HEK293 (cell line): ENCODE results near the gene UCKL1.

Source experiments
- CTCF ChIP-seq: fragments of 450-650 bp; formaldehyde crosslinking; IDR thresholded peaks from 2 replicates; pipeline ENCODE4 v1.5.1; 2016; ENCODE audit warnings: missing biosample characterization, missing genetic modification characterization
- TSHZ1 ChIP-seq: fragments of 450-650 bp; formaldehyde crosslinking; IDR thresholded peaks from 2 replicates; pipeline ENCODE4 v1.5.1; 2016; ENCODE audit warnings: missing biosample characterization, missing genetic modification characterization, borderline replicate concordance
- YY1 ChIP-seq: fragments of 450-650 bp; formaldehyde crosslinking; IDR thresholded peaks from 2 replicates; pipeline ENCODE4 v1.5.1; 2018; ENCODE audit warnings: missing biosample characterization, missing genetic modification characterization
- ZBTB26 ChIP-seq: fragments of 450-650 bp; formaldehyde crosslinking; optimal IDR thresholded peaks from 2 replicates; pipeline ENCODE3; 2016; ENCODE audit warnings: missing biosample characterization, mild to moderate bottlenecking, missing genetic modification characterization
- ZNF223 ChIP-seq: fragments of 450-650 bp; formaldehyde crosslinking; IDR thresholded peaks from 2 replicates; pipeline ENCODE4 v1.5.1; 2016; ENCODE audit warnings: missing biosample characterization, missing genetic modification characterization
- ZNF239 ChIP-seq: fragments of 450-650 bp; formaldehyde crosslinking; IDR thresholded peaks from 2 replicates; pipeline ENCODE4 v1.5.1; 2016; ENCODE audit warnings: missing biosample characterization, missing genetic modification characterization
- ZNF274 ChIP-seq, 2 experiments: fragments of 200-500 bp in 1 of 2; fragments of 450-650 bp in 1 of 2; sonication (Bioruptor generic) in 1 of 2; formaldehyde crosslinking in 1 of 2; IDR thresholded peaks; 2 replicates each; pipeline versions ENCODE4 v1.5.1 to v1.6.1; 2014 to 2016; ENCODE audit warnings: borderline replicate concordance in 1 of 2, inconsistent platforms in 1 of 2, low read length in 1 of 2, missing biosample characterization in 1 of 2, missing genetic modification characterization in 1 of 2

- no peak for TF ChIP-seq CTCF (tag by site-specific recombination)
- no peak for TF ChIP-seq ZNF223 (tag by site-specific recombination)
- TF ChIP-seq ZNF274 (IDR thresholded peaks at IDR 0.05; ENCODE audit: low read length): no peak
- no peak for TF ChIP-seq ZNF274 (tag by site-specific recombination; IDR thresholded peaks at IDR 0.05; ENCODE audit: borderline replicate concordance)
- TF ChIP-seq ZNF239: no peak
- no peak for TF ChIP-seq TSHZ1 (tag by site-specific recombination)
- no peak for TF ChIP-seq ZBTB26 (tag by site-specific recombination)
- TF ChIP-seq YY1 (tag by site-specific recombination): no peak
Observed at GRCh38 chr20:63945031-63945658, 11.1 kb downstream of the UCKL1 start.
